Amygdala (tissue), 56 donors: ENCODE measurements around the gene ZNF423.

Source experiments
- DNase-seq, 56 donors: peaks; one replicate each; lab custom pipeline; 2025; lab: John Stamatoyannopoulos, UW

Gene ZNF423

GRCh38 chr16:49653173-49653570 lies 202.7 kb downstream of the ZNF423 start:
- no peak for DNase-seq

GRCh38 chr16:49652456-49653172 lies 203.3 kb downstream of the ZNF423 start:
- DNase-seq = peak in 1 of 56 donors; percentile 6

GRCh38 chr16:49651996-49652395 lies 203.9 kb downstream of the ZNF423 start:
- DNase-seq = no peak

GRCh38 chr16:49651226-49651625 lies 204.7 kb downstream of the ZNF423 start:
- DNase-seq = no peak

GRCh38 chr16:49650603-49651002 lies 205.3 kb downstream of the ZNF423 start:
- no peak for DNase-seq

- DNase-seq = no peak
These were observed 206.7 kb downstream of the ZNF423 start for GRCh38 chr16:49649013-49649765.

- DNase-seq = no peak
These were observed 208.2 kb downstream of the ZNF423 start for GRCh38 chr16:49647673-49648072.

GRCh38 chr16:49645263-49645662 lies 210.6 kb downstream of the ZNF423 start:
- no peak for DNase-seq

GRCh38 chr16:49644145-49644463 lies 211.8 kb downstream of the ZNF423 start:
- no peak for DNase-seq

GRCh38 chr16:49643429-49644144 lies 212.3 kb downstream of the ZNF423 start:
- DNase-seq = no peak

GRCh38 chr16:49641250-49641649 lies 214.7 kb downstream of the ZNF423 start:
- DNase-seq = no peak

- no peak for DNase-seq
These were observed 215.3 kb downstream of the ZNF423 start for GRCh38 chr16:49640581-49640980.

GRCh38 chr16:49639739-49640431 lies 216.0 kb downstream of the ZNF423 start:
- peak in 17 of 56 donors; percentile 7 to 66 (median 31) for DNase-seq

GRCh38 chr16:49638673-49639610 lies 217.0 kb downstream of the ZNF423 start:
- DNase-seq = no peak

GRCh38 chr16:49637933-49638672 lies 217.8 kb downstream of the ZNF423 start:
- DNase-seq = no peak

GRCh38 chr16:49637511-49637910 lies 218.4 kb downstream of the ZNF423 start:
- no peak for DNase-seq

- DNase-seq = no peak
These were observed 219.3 kb downstream of the ZNF423 start for GRCh38 chr16:49636608-49637007.

GRCh38 chr16:49635591-49636581 lies 220.0 kb downstream of the ZNF423 start:
- no peak for DNase-seq
